GM19193 (cell line): Measurements from ENCODE around the gene DOCK11.

Experiments used
- POLR2A ChIP-seq: IDR thresholded peaks from 4 replicates; pipeline ENCODE4 v1.6.1; 2011; ENCODE audit not compliant: insufficient read depth, insufficient read length; ENCODE audit errors: extremely low read depth

DOCK11 gene

DNA sequence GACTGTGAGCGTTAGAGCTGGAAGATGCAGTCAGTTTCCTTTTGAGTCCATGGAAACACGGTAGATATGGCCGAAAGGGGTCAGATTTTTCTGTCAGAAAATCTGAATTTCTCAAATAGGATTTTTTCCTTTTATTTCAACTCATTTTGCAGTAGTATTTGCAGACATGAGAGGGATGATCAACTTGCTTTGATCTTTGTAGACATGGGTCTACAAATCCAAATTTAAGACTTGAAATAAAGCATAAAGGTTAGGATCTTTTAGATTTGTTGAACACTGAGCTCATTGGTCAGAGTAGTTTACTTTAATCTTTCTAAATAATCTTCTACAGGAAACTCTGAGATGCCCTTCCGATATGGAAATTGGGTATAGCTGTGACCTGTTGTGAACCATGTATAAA, 44.7 kb downstream of the DOCK11 start:
- TF ChIP-seq POLR2A, result no peak

DNA sequence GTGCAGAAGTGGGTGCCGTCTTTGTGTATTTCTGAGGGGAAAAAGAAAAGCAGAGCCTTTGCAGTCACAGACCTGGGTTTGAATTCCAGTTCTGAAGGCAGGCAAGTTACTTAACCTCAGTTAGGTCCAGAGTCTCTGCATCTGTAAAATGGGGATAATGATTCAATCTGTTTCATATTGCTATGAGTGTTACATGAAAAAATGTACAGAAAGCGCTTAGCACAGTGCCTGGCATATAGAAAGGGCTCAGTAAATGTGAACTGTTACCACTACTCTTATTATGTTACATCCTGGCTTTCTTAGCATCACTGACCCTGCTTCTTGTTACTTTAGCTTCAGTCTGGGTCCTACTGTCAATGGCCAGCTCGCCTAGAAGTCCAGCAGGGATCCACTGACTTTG, 45.9 kb downstream of the DOCK11 start:
- TF ChIP-seq POLR2A, result no peak

DNA sequence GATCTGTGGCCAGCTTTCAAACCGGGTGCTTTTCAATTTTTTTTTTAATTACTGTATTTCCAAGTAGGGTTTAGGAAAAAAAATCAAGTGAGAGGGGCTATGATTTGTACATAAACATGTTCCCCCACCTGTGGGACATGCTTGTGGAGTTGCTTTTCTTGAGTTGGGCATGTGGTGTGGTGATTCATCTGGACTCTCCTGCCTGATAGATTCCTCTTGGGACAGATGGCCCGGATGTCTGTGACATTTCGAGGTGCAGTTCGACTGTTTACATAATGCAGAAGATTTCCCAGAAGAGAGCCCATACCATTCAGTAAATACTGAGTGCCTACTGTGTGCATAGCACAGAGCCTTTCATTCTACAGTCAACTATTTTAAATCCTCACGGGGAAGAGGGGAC, 49.9 kb downstream of the DOCK11 start:
- TF ChIP-seq POLR2A, result no peak

DNA sequence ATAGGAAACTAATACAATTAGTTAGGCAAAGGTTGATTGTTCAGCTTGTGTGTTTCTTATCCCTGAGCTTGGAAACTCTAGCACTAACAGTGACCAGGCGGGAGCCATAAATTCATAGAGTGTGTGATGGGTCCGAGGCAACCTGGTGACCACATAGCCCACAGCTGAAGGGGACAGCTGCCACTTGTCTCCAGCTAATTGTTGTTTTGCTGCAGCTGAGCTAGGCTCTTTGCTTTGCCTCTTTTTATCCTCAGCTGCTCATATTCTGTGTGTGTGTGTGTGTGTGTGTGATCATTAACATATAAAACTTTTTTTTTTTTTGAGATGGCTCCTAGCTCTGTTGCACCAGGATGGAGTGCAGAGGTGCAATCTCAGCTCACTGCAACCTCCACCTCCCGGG, 53.2 kb downstream of the DOCK11 start:
- TF ChIP-seq POLR2A, result no peak

DNA sequence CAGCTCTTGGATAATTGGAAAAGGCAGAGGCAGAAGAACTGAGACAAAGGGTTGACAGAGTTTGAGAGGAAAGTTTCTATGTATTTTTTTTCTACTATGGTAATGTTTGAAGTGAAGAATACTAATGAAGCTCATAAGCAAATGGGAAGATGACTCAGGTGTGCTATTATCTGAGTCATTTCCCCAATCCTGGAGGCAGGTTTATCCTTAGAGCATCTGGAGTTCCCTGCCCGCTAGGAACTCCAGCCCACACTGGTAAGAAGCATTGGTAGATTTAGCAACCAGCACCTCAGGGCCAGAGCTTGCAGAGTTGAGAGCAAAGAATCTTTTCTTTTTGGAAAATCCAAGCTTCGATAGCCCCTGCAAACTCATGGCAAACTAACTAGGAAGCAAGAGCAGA, 55.2 kb downstream of the DOCK11 start:
- TF ChIP-seq POLR2A, result no peak

DNA sequence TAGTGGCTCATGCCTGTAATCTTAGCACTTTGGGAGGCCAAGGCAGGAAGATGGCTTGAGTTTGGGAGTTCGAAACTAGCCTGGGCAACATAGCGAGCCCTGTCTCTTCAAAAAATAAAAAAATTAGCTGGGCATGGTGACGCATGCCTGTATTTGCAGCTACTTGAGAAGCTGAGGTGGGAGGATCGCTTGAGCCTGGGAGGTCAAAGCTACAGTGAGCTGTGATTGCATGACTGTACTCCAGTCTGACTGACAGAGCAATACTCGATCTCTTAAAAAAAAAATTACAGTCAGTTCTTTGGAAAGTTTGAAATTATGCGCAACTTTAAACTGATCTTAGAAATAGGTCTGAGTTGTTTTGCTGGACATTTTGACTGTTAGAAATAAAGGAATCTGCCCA, 55.8 kb downstream of the DOCK11 start:
- TF ChIP-seq POLR2A, result no peak

DNA sequence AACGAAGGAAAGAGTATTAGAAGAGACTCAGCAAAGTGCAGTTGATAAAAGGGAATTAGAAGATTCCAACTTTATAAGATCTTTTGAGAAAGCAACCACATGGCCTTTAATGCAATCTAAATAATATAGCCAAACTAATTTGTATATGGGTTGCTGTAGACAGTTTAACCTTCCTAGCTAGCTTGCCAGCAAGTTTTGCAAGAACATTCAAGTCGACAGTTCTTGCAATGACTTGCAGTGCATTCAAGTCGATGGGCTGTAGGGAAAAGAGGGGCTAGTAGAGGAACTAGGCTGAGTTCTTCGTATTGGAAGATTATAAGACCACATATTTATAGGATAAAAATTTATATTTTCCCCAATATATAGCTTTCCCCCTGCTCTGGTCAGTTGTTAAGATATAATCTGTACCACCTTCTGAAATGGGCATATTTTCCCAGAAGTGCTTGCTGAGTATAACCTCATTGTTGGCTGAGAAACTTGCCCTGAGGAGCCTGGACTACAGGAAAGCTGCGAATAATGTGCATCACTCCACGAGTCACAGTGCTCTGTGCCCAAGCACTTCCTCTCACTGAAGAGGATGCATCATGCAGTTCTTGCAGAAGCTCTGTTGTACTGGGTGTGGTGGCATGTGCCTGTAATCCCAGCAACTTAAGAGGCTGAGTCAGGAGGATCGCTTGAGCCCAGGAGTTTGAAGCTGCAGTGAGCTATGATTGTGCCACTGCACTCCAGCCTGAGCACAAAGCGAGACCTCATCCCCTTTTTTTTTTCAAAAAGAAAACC, 56.7 kb downstream of the DOCK11 start:
- TF ChIP-seq POLR2A, result no peak

DNA sequence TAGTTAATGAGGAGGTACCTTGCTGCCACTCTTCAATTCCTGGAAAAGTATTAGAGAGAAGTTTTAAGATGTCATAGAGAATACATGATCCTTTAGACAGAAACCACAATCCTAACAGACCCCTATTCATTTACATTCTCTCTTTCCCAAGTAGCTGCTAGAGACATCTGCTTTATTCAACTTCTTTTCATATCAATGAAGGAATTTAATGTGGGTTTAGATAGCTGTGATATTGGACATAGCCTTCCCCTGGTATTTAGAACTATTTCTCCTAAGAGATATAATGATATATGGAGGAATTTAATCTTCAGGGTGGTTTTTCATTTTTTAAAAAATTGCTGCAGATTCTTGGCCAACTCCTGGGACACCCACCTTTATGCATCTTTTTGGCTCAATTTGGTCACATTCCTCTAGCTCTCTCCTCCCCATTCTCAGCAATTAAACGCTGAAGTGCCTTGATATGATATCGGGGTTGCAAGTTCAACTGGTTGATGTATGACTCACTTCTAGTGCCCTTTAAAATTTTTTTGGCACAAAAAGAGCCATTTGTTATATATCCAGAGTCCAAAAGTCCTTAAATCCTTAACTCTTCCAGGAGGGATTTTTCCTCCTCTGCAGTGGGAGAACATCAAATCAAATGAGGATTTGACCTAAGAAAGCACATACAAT, 57.6 kb downstream of the DOCK11 start:
- no peak for TF ChIP-seq POLR2A

DNA sequence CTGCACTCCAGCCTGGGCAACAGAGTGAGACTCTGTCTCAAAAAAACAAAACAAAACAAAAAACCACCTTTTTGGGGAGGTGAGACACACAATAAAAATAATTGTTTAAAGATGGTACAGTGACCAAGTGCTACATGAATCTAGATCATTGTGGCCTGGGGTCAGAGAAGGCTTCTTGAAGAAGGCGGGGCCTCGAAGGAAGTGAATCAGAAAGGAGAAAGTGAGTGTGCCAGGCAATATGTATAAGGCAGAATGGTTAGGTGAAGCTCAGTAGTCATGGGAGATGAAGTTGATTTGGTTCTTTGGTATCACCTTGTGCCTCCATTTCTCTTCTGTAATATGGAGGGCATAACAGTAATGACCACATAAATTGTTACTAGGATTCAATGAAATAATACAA, 58.9 kb downstream of the DOCK11 start:
- TF ChIP-seq POLR2A, result no peak

DNA sequence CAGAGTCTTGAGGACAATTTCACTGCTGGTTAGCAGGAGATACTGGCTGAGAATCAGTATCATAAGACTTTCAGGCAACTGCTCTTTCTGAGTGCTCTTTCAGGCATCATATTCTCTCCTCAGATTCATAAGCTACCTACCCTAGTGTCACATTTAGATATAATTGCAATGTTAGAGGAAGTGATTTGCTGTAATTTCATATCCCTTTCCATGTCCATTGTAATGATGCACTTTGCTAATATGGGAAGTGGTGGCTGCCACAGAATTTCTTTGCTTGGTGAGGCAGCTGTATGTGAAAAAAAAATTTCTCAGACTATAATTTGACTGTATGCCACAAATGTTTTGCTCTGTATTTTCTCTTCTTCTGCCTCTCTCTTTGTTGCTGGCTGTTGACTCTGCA, 63.3 kb downstream of the DOCK11 start:
- no peak for TF ChIP-seq POLR2A

DNA sequence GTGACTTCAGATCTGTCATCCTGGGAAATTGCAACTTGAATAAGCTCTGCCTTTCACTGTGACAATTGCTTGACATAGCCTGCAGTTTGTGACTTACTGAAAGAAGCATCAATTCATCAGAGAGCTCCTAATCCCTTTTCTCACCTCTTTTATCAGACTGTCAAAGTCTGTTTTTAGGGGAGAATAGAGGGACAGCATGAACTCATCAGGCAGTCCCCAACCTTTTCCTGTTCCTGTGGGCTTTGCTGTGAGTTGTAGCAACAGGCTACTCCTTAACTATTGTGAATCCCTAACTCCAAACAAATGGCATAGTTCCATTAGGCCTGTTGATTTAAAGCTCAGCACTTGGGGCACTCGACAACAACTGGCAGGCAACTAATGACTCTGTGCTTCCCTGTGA, 64.9 kb downstream of the DOCK11 start:
- TF ChIP-seq POLR2A, result no peak

DNA sequence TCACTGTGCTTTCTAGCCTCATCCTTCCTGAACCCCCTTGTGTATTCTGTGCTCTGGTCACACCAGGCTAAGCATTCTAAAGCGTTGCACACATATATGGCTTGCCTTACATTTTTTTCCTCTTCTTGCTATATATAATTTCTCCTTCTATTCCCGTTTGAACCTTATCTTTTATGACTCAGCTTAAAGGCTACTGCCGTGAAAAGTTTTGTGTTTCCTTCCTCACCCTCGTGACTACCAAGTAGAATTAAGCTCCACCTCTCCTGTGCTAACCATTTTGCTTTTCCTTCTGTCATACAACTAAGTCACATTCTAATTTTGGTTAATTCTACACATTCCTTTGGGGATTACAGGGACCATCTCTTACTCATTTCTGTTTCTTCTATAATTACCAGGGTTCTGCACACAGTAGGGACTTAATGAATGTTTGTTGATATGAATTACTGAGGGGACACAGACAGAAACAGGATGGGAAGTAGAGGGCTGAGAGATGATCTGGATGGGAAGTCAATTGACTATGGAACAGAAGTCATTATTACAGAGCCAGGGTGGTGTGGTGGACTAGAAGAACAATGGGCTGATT, 67.1 kb downstream of the DOCK11 start:
- no peak for TF ChIP-seq POLR2A

DNA sequence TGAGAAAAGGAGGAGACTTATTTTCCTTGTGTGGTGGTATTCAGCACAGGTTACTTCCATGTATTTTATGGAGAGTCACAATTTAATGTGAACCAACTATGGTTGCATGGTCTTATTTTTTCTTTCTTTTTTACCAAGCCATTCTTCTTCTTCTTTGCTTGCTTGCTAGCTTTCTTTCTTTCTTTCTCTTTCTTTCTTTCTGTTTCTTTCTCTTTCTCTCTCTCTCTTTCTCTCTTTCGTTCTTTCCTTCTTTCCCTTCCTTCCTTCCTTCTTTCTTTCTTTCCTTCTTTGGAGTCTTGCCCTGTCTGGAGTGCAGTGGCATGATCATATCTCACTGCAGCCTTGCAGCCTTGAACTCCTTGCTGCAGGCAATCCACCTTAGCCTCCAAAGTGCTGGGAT, 68.9 kb downstream of the DOCK11 start:
- no peak for TF ChIP-seq POLR2A

DNA sequence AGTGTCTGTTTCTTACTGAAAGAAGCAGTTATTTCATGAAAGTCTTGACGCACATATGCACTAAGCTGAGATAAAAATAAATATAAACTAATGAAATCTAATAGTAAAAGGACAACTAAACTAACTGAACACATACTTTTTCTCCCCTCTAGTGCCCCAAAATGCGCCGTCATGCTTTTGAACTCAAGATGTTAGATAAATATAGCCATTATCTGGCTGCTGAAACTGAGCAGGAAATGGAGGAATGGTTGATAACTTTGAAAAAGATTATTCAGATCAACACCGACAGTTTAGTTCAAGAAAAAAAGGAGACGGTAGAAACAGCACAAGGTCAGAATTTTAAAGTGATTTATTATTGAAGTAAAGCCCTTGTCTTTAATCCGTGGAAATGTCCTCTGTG, 70.2 kb downstream of the DOCK11 start:
- no peak for TF ChIP-seq POLR2A

DNA sequence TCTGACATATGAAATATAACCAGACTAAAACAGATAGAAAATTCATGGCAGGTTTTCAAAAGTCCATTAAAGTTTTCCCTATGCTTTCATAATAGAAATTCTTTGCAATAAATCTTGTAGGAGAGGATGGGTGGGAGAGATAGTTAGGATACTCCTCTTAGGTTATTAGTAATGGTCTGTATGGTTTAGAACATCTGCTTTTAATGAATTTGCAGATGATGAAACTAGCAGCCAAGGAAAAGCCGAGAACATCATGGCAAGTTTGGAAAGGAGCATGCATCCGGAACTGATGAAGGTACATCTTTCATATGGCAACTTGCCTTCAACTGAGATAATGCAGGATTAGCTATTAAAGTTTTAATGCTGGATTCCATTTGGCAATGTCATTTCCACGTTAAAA, 70.7 kb downstream of the DOCK11 start:
- no peak for TF ChIP-seq POLR2A

DNA sequence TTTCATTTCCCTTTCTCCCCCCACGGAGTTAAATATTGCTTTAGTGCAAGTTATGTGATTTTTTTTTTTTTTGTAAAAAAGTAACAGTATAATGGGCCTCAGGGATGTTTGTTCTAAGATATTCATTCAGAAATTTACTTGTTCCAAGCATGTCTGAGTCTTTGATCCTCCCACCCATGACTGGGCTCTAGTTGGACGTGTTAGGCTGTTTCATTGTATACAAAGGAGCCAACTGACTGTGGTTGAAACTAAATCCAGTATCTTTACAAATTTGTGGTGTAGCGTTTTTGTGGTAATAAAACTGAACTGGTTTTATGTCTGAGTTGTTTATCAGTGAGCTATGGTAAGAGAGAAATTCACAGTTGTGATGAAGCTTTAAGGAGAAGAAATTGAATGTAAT, 74.1 kb downstream of the DOCK11 start:
- no peak for TF ChIP-seq POLR2A

DNA sequence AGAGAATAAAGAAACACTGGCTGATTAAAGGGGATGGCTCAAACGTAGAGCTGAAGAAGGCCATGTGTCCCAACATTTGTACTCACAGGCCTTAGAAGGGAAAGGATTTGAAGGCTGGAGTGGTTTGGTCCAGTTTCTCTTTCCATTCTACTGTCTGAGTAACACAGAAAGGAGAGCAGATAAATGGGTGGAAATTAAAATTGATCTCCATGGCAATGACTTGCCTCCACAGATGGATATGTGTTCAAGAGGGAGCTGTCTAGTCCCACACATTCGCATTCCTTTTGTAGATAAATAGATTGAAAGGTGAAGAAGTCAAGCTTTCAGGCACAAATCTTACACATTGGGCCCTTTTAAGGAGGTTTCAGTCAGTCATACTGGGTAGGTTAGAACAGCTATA, 74.6 kb downstream of the DOCK11 start:
- no peak for TF ChIP-seq POLR2A

DNA sequence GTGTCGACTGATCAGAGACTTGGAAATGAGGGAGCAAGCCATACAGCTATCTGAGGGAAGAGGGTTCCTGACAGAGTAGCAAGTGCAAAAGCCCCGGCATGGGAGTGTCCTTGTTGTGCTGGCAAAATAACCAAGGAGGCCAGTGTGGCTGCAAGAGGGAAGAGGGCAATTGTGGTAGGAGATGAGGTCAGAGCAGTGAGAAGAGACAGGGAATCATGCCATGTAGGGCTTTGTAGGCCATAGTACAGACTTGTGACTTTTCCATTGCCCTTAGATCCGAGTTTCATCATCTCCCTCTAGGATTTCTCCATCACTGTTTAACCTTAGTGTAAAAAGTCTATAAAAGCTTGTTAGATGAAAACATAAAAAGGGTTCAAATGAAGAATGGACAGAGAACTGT, 76.2 kb downstream of the DOCK11 start:
- no peak for TF ChIP-seq POLR2A
